OCI-LY7 (cell line): ENCODE measurements around the gene ZNF684. TPM values are rescaled to one million over a fixed set of nuclear protein-coding genes. Genes with fewer than 3 reads are reported as not detected.

Source experiments
- BruUV-seq: library from RNA; stranded (reverse); fragments of 400-500 nt; replicated peaks from 2 replicates; lab custom pipeline; 2021; lab: Mats Ljungman, UMichigan
- CTCF ChIA-PET: fragments of 300-600 bp; sonication (Branson Sonifier 250); formaldehyde crosslinking; loops from one replicate; lab custom pipeline; 2022; ENCODE audit warnings: antibody characterized with exemption; ENCODE audit not compliant: unreplicated experiment; lab: Charles Lee
- POLR2A ChIA-PET: fragments of 300-600 bp; sonication (Branson Sonifier 250); formaldehyde crosslinking; loops from one replicate; lab custom pipeline; 2022; ENCODE audit warnings: antibody characterized with exemption; lab: Charles Lee
- DNase-seq: peaks from one replicate; pipeline ENCODE4 v3.0.0-alpha.2; 2015; ENCODE audit warnings: low spot score
- H2AFZ ChIP-seq: fragments of 200-600 bp; sonication (generic), shearing (Covaris generic); 2 replicates; pipeline ENCODE4 v1.6.1; 2014; ENCODE audit warnings: mild to moderate bottlenecking, antibody characterized with exemption, low read length, moderate library complexity
- H3K27ac ChIP-seq: fragments of 200-600 bp; sonication (generic); 2 replicates; pipeline ENCODE4 v1.5.1; 2014; ENCODE audit warnings: mixed run types, low read depth, mild to moderate bottlenecking, moderate library complexity, low read length, inconsistent platforms; ENCODE audit not compliant: poor library complexity, severe bottlenecking
- H3K36me3 ChIP-seq: fragments of 200-600 bp; sonication (generic); 2 replicates; pipeline ENCODE4 v1.6.1; 2014; ENCODE audit warnings: mild to moderate bottlenecking, antibody characterized with exemption, low read length, moderate library complexity, mixed read lengths; ENCODE audit not compliant: insufficient read depth
- H3K4me1 ChIP-seq: fragments of 200-600 bp; sonication (generic); 2 replicates; pipeline ENCODE4 v1.5.1; 2014; ENCODE audit warnings: mild to moderate bottlenecking, low read length; ENCODE audit not compliant: insufficient read depth, poor library complexity, severe bottlenecking
- H3K4me2 ChIP-seq: fragments of 200-600 bp; sonication (generic); 2 replicates; pipeline ENCODE4 v1.6.1; 2014; ENCODE audit warnings: mild to moderate bottlenecking, low read length
- H3K4me3 ChIP-seq: fragments of 200-600 bp; sonication (generic); 2 replicates; pipeline ENCODE4 v1.5.1; 2014; ENCODE audit warnings: mild to moderate bottlenecking, low read depth, low read length; ENCODE audit not compliant: poor library complexity, severe bottlenecking
- H3K79me2 ChIP-seq: fragments of 200-600 bp; sonication (generic); 2 replicates; pipeline ENCODE4 v1.6.1; 2016; ENCODE audit warnings: low read depth, mild to moderate bottlenecking, low read length, moderate library complexity, mixed read lengths; ENCODE audit not compliant: insufficient read depth
- H3K9me2 ChIP-seq: fragments of 200-600 bp; sonication (generic); 2 replicates; pipeline ENCODE4 v1.6.1; 2016; ENCODE audit warnings: mild to moderate bottlenecking, low read length, mixed read lengths; ENCODE audit not compliant: insufficient read depth
- H3K9me3 ChIP-seq: fragments of 200-600 bp; sonication (generic); 2 replicates; pipeline ENCODE4 v1.6.1; 2014; ENCODE audit warnings: mild to moderate bottlenecking, mixed run types, low read length, mixed read lengths
- H4K20me1 ChIP-seq: fragments of 200-600 bp; sonication (generic); 2 replicates; pipeline ENCODE4 v1.6.1; 2014; ENCODE audit warnings: mild to moderate bottlenecking, antibody characterized with exemption, low read length, moderate library complexity, mixed read lengths; ENCODE audit not compliant: insufficient read depth
- CTCF ChIP-seq: fragments of 200-600 bp; sonication (generic); conservative IDR thresholded peaks from 2 replicates; pipeline ENCODE4 v1.5.1; 2014; ENCODE audit warnings: mild to moderate bottlenecking, antibody characterized with exemption, low read length, moderate library complexity, mixed read lengths
- EZH2phosphoT487 ChIP-seq: fragments of 200-600 bp; sonication (generic); IDR thresholded peaks from 2 replicates; pipeline ENCODE4 v1.6.1; 2018; ENCODE audit warnings: low read depth, borderline replicate concordance, mild to moderate bottlenecking, mixed run types, antibody characterized with exemption, low read length, moderate library complexity, mixed read lengths
- intact Hi-C: fragments of 100-400 bp; cut with micrococcal nuclease; formaldehyde crosslinking; loops from one replicate; pipeline ENCODE4 v1.10.0; 2022; ENCODE audit not compliant: unreplicated experiment
- total RNA-seq, 2 experiments: library from RNA; depleted of rRNA in 1 of 2; stranded (reverse); fragments of >200 nt in 1 of 2; shearing (Covaris generic) in 1 of 2; gene quantifications; 2 replicates each; pipeline ENCODE4 v1.2.3, GENCODE V29; 2014 to 2022

Gene ZNF684
- total RNA-seq, 2 experiments from 2014 or later: 5.4 to 8.8 TPM

GRCh38 chr1:40519517-40519916, 11.9 kb upstream of the ZNF684 start:
- intact Hi-C loops: no loop called here
- Histone ChIP-seq H3K4me2 (no peak overlapping the region), H3K36me3 (peaks cover 14% of the 10 kb centered on the region), H3K9me2 (no peaks in the 10 kb centered on the region), H4K20me1 (no peaks in the 10 kb centered on the region), H3K4me1 (no peaks in the 10 kb centered on the region), H3K9me3 (no peaks in the 10 kb centered on the region), H3K4me3 (no peak overlapping the region), H3K79me2 (no peaks in the 10 kb centered on the region), H2AFZ (no peak overlapping the region), H3K27ac (no peak overlapping the region)
- no peak for DNase-seq
- BruUV-seq: no TSS peak
- POLR2A ChIA-PET: no interaction called here
- TF ChIP-seq EZH2phosphoT487: no peak
- TF ChIP-seq CTCF: no peak
- CTCF ChIA-PET: no interaction called here

GRCh38 chr1:40530735-40531380, 579 bp upstream of the ZNF684 start:
- H3K36me3 ChIP-seq: peaks cover 12% of the 10 kb centered on the region
- TSS peak; percentile 84 for BruUV-seq
- DNase-seq: no peak
- TF ChIP-seq EZH2phosphoT487 (no peak), CTCF (no peak)
- CTCF ChIA-PET: interaction anchor here (0.5 kb wide), 1 partner anchor 395 kb away, joined by 3 read pairs; no protein-coding TSS in a partner anchor
- H3K9me3 ChIP-seq: no peaks in the 10 kb centered on the region; the same call in 1 of the 2 replicates
- no peaks in the 10 kb centered on the region for H3K79me2 ChIP-seq
- H3K4me3 ChIP-seq: peak overlapping the region; percentile 81
- no peaks in the 10 kb centered on the region for H4K20me1 ChIP-seq
- H3K27ac ChIP-seq: no peak overlapping the region
- POLR2A ChIA-PET: interaction anchor here (0.9 to 1.9 kb wide), 4 partner anchors 18 to 160 kb away, joined by 3 to 9 read pairs (median 5); partner anchors contain the start of genes EXO5 and NFYC
- intact Hi-C loops: loop anchor here (5.0 kb wide), 1 partner anchor 181 kb away; no protein-coding TSS in a partner anchor
- no peaks in the 10 kb centered on the region for H3K9me2 ChIP-seq
- peak overlapping the region; percentile 96 for H3K4me2 ChIP-seq
- H2AFZ ChIP-seq: peak overlapping the region; percentile 100
- H3K4me1 ChIP-seq: peaks cover 15% of the 10 kb centered on the region

- H3K9me3 ChIP-seq: no peaks in the 10 kb centered on the region
- peak; percentile 8 for DNase-seq
- H3K9me2 ChIP-seq: no peaks in the 10 kb centered on the region
- no TSS peak for BruUV-seq
- H3K4me3 ChIP-seq: peak overlapping the region; percentile 81
- H3K4me1 ChIP-seq: peaks cover 15% of the 10 kb centered on the region
- ChIA-PET POLR2A (interaction anchor here (0.6 to 1.9 kb wide), 19 partner anchors 9 to 686 kb away, joined by 3 to 9 read pairs (median 4); partner anchors contain the start of genes EXO5, NFYC and RIMS3), CTCF (interaction anchor here (0.9 to 1.2 kb wide), 3 partner anchors 9 to 418 kb away, joined by 3 to 4 read pairs (median 3); no protein-coding TSS in a partner anchor)
- peak overlapping the region; percentile 100 for H2AFZ ChIP-seq
- no peaks in the 10 kb centered on the region for H3K79me2 ChIP-seq
- H4K20me1 ChIP-seq: no peaks in the 10 kb centered on the region
- peaks cover 13% of the 10 kb centered on the region for H3K36me3 ChIP-seq
- peak overlapping the region; percentile 16 for H3K27ac ChIP-seq
- intact Hi-C loops: loop anchor here (5.0 kb wide), 1 partner anchor 180 kb away; no protein-coding TSS in a partner anchor
- TF ChIP-seq CTCF (no peak), EZH2phosphoT487 (no peak)
- H3K4me2 ChIP-seq: peak overlapping the region; percentile 96
Observed at GRCh38 chr1:40532062-40532389, 589 bp downstream of the ZNF684 start.
